ENCODE data around the gene ADARB1.
"Not testable (repeated sequence)": the region's sequence is repeated elsewhere in the genome, so short reads cannot be mapped to it uniquely, and the experiment has no call there.

ADARB1 gene

GRCh38 chr21:45138199-45139002 is 64.0 kb downstream of the ADARB1 start:
- peak; percentile 68 for DNase-seq (ENCODE audit: low read depth, low spot score)
- H3K4me3 ChIP-seq (ENCODE audit: low read length), result no peak overlapping the region

DNA sequence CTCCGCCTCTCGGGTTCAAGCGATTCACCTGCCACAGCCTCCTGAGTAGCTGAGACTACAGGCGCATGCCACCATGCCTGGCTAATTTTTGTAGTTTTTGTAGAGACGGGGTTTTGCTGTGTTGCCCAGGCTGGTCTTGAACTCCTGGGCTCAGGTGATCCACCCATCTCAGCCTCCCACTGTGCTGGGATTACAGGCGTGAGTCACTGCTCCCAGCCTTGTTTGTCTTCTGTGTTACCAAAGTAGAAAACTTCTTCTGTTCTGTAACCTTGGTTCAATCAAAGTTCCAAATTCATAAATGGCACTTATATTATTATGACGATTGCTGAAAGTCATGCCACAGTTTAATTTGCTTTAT is 64.6 kb downstream of the ADARB1 start:
- not testable (repeated sequence) for DNase-seq (ENCODE audit: low read depth, low spot score); H3K4me3 ChIP-seq (ENCODE audit: low read length)

DNA sequence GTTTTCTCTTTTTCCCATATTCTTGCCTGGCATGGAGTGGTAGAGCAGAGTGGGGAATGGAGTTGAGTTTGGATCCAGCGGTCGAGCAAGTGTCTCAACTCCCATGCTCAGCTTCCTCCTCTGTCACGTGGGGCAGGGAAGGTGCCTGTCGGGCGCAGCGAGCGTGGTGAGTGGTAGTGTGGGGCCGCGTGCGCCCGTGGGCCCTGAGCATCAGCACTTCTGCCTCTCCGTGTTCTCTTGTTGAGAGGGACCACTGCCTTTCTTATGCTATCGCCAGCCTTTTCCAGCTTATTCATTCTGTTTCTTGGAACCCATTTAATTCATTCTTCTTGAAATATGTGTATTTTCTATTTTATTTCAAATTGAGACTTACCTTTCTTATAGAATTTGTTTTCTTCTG is 65.1 kb downstream of the ADARB1 start:
- no peak for DNase-seq (ENCODE audit: low read depth, low spot score)
- no peak overlapping the region for H3K4me3 ChIP-seq (ENCODE audit: low read length)

DNA sequence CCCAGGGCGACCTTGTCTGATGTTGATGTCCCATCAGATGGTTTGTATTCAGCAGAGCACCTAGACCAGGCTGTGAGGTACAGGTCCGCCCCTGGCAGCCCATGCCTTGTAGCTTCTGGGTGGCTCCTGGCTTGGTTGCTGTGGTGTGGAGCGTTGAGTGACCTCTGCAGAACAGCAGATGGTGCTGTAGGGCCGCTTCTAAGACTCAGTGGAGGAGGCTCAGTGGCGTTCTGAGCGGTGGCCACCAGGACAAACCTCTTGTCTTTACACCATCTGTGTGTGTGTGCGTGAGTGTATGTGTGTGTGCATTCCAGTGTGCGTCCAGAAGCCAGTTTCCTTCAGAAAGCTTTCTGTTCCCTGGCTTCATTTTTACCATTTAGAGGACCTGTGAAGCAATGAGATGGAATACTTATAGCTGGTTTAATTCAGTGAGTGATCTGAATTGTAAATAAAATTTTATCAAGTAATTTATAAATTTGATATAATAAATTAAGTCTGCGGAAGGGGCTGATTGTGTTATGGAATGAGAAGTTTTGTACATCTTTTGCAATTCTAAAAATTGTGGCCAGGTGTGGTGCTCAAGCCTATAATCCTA is 66.1 kb downstream of the ADARB1 start:
- peak; percentile 78 for DNase-seq (ENCODE audit: low read depth, low spot score)
- no peak overlapping the region for H3K4me3 ChIP-seq (ENCODE audit: low read length)

DNA sequence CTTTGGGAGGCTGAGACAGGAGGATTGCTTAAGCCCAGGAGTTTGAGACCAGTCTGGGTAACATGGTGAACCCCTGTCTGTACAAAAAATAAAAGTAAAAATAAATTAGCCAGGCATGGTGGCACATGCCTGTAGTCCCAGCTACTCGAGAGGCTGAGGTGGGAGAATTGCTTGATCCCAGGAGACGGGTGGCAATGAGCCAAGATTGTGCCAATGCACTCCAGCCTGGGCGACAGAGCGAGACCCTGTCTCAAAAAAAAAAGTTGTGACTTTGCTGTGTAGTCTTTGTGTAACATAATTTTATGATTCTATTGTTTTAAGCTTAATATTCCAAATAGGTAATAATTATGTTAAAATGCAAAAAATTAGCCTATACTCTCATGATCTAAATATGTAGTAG is 66.6 kb downstream of the ADARB1 start:
- not testable (repeated sequence) for H3K4me3 ChIP-seq (ENCODE audit: low read length); DNase-seq (ENCODE audit: low read depth, low spot score)

DNA sequence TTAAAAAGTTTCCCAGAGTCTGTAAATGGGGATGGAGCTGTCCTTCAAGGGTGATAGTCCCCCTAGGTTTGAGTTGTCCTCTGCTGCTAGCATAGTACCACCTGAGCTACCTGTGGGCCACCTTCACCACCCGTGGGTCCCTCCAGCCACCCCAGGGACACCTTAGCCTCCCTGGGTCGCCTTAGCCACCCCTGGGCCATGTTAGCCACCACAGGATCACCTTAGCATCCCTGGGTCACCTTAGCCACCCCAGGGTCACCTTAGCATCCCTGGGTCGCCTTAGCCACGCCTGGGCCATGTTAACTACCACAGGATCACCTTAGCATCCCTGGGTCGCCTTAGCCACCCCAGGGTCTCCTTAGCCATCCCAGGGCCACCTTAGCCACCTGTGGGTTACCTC is 67.1 kb downstream of the ADARB1 start:
- no peak overlapping the region for H3K4me3 ChIP-seq (ENCODE audit: low read length)
- DNase-seq (ENCODE audit: low read depth, low spot score), result no peak

GRCh38 chr21:45142469-45143308 is 68.3 kb downstream of the ADARB1 start:
- DNase-seq (ENCODE audit: low read depth, low spot score), result no peak
- no peak overlapping the region for H3K4me3 ChIP-seq (ENCODE audit: low read length)

- no peak for DNase-seq (ENCODE audit: low read depth, low spot score)
- H3K4me3 ChIP-seq (ENCODE audit: low read length), result no peak overlapping the region
Measured at GRCh38 chr21:45143855-45144254, 69.5 kb downstream of the ADARB1 start.

GRCh38 chr21:45145146-45145545 is 70.8 kb downstream of the ADARB1 start:
- H3K4me3 ChIP-seq (ENCODE audit: low read length), result no peak overlapping the region
- no peak for DNase-seq (ENCODE audit: low read depth, low spot score)

DNA sequence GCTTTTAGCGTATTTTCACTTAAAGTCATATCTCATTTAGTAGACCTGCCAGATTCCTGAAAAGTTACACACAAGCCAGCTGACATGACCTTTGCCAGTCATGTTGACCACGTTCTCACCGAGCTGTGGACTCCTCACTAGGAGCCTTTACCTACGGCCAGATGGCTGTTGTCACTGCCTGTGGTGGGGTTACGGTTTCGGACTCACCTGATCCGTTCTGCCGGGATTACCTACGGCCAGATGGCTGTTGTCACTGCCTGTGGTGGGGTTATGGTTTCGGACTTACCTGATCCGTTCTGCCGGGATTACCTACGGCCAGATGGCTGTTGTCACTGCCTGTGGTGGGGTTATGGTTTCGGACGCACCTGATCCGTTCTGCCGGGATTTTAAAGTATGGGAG is 71.5 kb downstream of the ADARB1 start:
- H3K4me3 ChIP-seq (ENCODE audit: low read length); DNase-seq (ENCODE audit: low read depth, low spot score): not testable (repeated sequence)

DNA sequence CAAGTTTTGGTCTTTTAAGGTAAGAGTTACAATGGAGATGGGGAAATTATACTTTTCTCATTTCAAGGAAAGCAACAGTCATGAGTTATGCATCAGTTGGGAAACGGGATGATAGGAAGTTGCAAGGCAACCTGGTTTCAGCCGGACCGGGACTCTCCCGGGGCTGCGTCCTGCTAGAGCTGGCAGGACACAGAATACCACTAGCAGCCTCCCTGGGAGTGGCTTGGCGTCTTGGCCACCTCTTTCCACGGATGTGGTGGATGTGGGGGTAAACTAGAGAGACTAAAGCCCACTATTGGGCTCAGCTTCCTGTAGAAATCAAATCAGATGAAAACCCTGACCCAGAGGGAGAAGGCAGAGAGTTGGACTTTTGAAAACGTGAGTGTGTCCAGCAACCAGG is 71.9 kb downstream of the ADARB1 start:
- H3K4me3 ChIP-seq (ENCODE audit: low read length), result no peak overlapping the region
- DNase-seq (ENCODE audit: low read depth, low spot score), result no peak

DNA sequence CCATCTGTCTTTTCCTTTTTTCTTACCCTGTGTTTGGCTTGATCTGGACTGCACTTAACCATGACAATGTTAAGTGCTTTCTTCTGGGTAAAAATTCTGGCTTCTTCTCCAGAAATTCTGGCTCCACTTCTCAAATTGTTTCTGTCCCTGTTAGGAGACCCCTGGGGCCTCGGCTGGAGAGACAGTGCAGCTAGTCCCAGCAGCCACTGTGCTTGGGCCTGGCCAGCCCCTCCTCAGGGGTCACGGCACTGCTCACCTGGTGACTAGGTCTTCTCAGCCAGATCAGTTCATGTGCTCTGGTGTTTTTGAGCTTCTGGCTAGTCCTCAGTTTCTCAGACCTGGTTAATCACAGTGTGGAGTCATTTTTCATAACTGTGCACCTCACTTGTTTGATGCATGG is 72.4 kb downstream of the ADARB1 start:
- DNase-seq (ENCODE audit: low read depth, low spot score), result no peak
- H3K4me3 ChIP-seq (ENCODE audit: low read length), result no peak overlapping the region

DNA sequence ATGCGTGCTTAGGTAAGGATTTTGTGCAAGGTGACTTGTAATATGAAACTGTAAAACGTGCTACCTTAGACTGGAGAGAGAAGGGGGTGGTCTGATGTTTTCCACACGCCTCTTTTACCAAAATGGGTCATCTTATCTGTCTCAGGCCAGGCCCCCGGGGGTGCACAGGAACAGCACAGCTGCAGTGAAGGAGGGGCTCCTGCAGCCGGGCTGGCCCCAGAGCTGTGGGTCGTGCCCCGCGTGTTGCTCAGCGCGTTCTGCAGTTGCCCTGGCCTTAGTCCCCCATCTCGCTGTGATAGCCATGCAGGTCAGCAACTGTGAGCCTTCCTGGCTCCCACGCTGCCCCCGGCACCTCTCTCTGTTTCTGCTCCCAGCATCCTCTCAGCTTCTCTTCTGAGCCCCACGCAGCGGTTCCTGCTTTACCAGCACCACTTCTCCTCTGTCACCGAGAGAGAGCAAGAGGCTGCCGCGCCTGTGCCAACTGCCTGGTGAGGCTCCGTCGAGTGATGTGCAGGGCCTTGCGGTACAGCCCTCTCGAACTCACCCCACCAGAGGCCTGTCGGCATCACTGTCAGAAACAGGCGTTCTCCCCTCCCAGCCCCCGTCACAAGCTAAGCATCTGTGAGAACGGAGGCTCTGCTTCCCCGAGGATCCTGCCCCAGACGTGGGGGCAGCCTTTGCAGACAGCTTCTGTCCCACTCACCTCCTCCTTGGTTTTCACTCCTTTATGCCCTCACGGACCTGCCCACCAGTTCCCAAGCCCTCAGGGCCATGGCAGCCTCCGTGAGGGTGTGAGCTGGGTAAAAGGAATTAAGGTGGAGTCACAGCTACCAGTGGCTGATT is 73.3 kb downstream of the ADARB1 start:
- no peak for DNase-seq (ENCODE audit: low read depth, low spot score)

DNA sequence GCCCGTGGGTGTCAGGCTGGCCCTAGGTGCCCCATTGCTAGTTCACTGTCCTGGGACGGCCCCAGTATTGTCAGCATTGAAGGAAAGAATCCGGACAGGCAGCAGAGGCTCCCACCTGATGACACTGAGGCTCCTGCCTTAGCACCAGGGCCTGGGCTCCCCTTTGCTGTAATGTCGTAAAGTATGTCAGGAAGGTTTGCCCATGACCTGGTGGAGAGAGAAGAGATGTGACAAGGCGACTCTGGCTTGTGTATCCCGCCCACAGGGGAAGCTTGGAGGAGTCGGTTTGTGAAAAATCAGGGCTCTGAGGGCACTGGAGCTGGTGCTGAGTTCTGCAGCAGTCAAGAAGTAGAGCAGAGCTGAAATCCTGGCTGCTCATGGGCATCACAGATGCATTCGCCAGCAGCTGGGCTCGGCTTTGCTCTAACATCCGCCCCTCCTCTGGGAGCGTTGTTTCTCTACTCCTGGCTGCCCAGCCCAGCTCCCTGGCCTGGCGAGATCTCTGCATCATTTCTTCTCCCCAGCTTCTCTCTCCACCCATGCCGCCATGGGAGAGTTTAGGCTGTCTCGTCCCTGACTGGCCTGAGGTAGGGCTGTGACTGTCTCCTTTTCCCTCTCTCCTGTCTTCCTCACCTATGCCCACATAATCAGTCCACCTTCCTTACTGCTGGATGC is 74.1 kb downstream of the ADARB1 start:
- DNase-seq (ENCODE audit: low read depth, low spot score), result no peak
- H3K4me3 ChIP-seq (ENCODE audit: low read length), result no peak overlapping the region

More for the DNA sequence above, 73.3 kb downstream of the ADARB1 start:
- H3K4me3 ChIP-seq (ENCODE audit: low read length), result no peak overlapping the region

DNA sequence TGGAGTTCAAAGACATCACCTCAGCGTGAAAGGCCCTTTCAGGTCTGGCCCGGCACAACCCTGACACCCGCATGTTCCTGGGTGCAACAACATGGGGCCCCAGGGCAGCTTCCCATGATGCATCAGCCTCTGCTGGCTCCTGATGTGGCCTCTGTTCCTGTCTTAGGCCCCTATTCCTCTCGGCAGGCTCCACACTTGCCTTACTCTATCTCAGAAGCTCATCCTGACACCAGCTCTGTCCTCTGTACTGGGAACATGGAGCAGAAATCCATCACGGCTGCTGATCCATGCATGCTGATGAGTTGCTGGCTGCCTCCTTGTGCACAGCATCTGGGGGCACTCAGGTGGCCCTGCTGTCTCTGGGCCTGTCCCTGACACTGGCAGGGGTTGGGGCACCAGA is 74.6 kb downstream of the ADARB1 start:
- H3K4me3 ChIP-seq (ENCODE audit: low read length), result no peak overlapping the region
- DNase-seq (ENCODE audit: low read depth, low spot score), result no peak

GRCh38 chr21:45150638-45151131 is 76.3 kb downstream of the ADARB1 start:
- no peak for DNase-seq (ENCODE audit: low read depth, low spot score)
- H3K4me3 ChIP-seq (ENCODE audit: low read length), result no peak overlapping the region

DNA sequence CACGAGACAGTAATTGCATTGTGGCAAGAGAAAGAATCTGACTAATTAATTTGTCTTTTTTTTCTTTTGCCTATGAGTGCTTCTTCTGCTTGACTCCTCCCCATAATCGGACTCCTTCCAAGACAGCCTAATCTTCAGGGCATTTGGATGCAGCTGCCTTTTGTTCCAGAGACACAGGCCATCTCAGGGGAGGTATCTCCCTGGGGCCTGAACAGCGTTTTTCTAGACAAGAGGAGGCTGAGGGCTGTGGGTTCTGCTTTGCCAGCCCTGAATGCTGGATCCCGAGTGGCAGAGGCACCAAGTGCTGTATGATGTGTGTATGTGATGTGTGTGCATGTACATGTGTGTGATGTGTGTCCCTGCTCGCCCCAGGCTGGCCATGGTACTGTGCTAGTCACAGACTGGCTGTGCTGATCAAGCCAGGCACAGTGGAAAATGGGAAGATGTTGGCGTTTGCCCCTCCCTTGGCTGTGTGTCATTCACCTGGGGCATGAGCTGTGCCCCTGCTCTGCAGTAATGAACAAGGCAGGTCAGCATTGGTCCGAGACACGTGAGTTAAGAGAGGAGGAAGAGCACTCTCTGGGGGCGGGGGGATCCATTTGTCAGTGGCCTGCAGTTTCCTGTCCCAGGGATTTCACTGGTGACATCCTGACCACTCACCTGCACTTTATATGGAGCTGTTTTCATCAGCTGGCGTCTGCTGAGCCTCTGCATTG is 77.2 kb downstream of the ADARB1 start:
- H3K4me3 ChIP-seq (ENCODE audit: low read length), result peak overlapping the region; percentile 49
- no peak for DNase-seq (ENCODE audit: low read depth, low spot score)

DNA sequence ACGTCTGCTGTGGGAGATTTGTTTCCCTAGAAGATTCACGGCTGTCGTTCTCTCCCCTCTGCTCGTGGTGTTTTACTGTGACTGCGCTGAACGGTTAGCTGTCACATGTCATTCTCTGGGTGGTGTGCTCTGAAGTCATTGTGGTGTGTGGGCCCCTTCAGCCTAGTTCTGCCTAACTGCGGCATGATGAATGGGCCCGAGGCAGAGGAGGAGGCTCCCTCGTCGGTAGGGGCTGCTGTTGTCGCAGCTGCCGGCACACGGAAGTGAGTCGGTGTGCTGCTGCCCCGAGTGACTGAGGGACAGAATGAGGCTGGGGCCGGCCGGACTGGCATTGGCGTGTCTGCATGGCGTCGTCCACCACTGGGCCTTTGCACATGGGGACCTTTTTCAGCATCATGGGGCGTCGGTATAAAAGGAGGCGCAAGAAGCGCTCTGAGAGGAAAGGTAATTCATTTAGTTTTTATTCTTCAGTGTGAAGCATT is 77.9 kb downstream of the ADARB1 start:
- peak; percentile 92 for DNase-seq (ENCODE audit: low read depth, low spot score)
- H3K4me3 ChIP-seq (ENCODE audit: low read length), result peak overlapping the region; percentile 49
